Hepatocyte (in vitro differentiated cells): Measurements from ENCODE around the gene TWIST2. TPM values are rescaled to one million over a fixed set of nuclear protein-coding genes. Genes with fewer than 3 reads are reported as not detected.
A peak's percentile ranks its signal among the peaks of the same experiment; 100 is the strongest.

ENCODE experiments used
- DNase-seq: peaks from one replicate; pipeline ENCODE4 v3.0.0-alpha.2; 2016; ENCODE audit warnings: low spot score
- H2AFZ ChIP-seq: fragments of 200-600 bp; sonication (generic); 2 replicates; pipeline ENCODE4 v1.6.0; 2016; ENCODE audit warnings: antibody characterized with exemption, mild to moderate bottlenecking
- H3K27ac ChIP-seq: fragments of 200-600 bp; sonication (generic); 2 replicates; pipeline ENCODE4 v1.5.1; 2016; ENCODE audit warnings: mild to moderate bottlenecking
- H3K27me3 ChIP-seq: fragments of 200-600 bp; sonication (generic); 2 replicates; pipeline ENCODE4 v1.6.1; 2016
- H3K36me3 ChIP-seq: fragments of 200-600 bp; sonication (generic); replicated peaks from 2 replicates; pipeline ENCODE4 v1.5.1; 2016; ENCODE audit warnings: low read depth; ENCODE audit not compliant: insufficient read depth
- H3K4me1 ChIP-seq: fragments of 200-600 bp; sonication (generic); 2 replicates; pipeline ENCODE4 v1.5.1; 2016; ENCODE audit warnings: mild to moderate bottlenecking, moderate library complexity; ENCODE audit not compliant: insufficient read depth
- H3K4me2 ChIP-seq: fragments of 200-600 bp; sonication (generic); 2 replicates; pipeline ENCODE4 v1.6.0; 2016
- H3K4me3 ChIP-seq: fragments of 200-600 bp; sonication (generic); 2 replicates; pipeline ENCODE4 v1.5.1; 2016; ENCODE audit warnings: mild to moderate bottlenecking
- H3K79me2 ChIP-seq: fragments of 200-600 bp; sonication (generic); 2 replicates; pipeline ENCODE4 v1.6.0; 2017; ENCODE audit warnings: mild to moderate bottlenecking
- H3K9me2 ChIP-seq: fragments of 200-600 bp; sonication (generic); replicated peaks from 2 replicates; pipeline ENCODE4 v1.6.0; 2017; ENCODE audit warnings: mild to moderate bottlenecking; ENCODE audit not compliant: insufficient read depth
- H3K9me3 ChIP-seq: fragments of 200-600 bp; sonication (generic); 2 replicates; pipeline ENCODE4 v1.5.1; 2016; ENCODE audit warnings: low read depth, mild to moderate bottlenecking
- H4K20me1 ChIP-seq: fragments of 200-600 bp; sonication (generic); 2 replicates; pipeline ENCODE4 v1.6.0; 2016; ENCODE audit warnings: mild to moderate bottlenecking; ENCODE audit not compliant: insufficient read depth, poor library complexity, severe bottlenecking
- EZH2 ChIP-seq: fragments of 200-600 bp; sonication (generic); IDR thresholded peaks from 2 replicates; pipeline ENCODE4 v1.6.1; 2016; ENCODE audit warnings: antibody characterized with exemption, mild to moderate bottlenecking, borderline replicate concordance
- EZH2phosphoT487 ChIP-seq: fragments of 200-600 bp; sonication (generic); IDR thresholded peaks from one replicate; pipeline ENCODE4 v1.6.1; 2018; ENCODE audit warnings: antibody characterized with exemption, mild to moderate bottlenecking, low read depth, moderate library complexity; ENCODE audit not compliant: unreplicated experiment, severe bottlenecking
- WGBS: methylation state at CpG from one replicate; pipeline ENCODE4 v1.1.6; 2016; ENCODE audit warnings: low lambda C conversion rate; ENCODE audit errors: missing lambda C conversion rate; 5-methylcytosine and 5-hydroxymethylcytosine counted together
- polyA plus RNA-seq: library from polyadenylated mRNA; unstranded; fragments of >200 nt; fragmentation: Nextera tagmentation; extraction: Ambion mirVana; gene quantifications from 2 replicates; pipeline ENCODE4 v1.2.1, GENCODE V29; 2016
- total RNA-seq: library from RNA; depleted of rRNA; stranded (reverse); fragments of >200 nt; gene quantifications from 2 replicates; pipeline ENCODE4 v1.2.3, GENCODE V29; 2014
- TF ChIP-seq, protein P1 (sequence below): fragments of 200-600 bp; sonication (generic); IDR thresholded peaks from 2 replicates; pipeline ENCODE4 v1.5.1; 2016; ENCODE audit warnings: antibody characterized with exemption, mild to moderate bottlenecking; ENCODE audit not compliant: poor library complexity

Gene TWIST2
- total and polyA plus RNA-seq, 2 experiments from 2014 or later: 13.5 to 19.7 TPM

DNA sequence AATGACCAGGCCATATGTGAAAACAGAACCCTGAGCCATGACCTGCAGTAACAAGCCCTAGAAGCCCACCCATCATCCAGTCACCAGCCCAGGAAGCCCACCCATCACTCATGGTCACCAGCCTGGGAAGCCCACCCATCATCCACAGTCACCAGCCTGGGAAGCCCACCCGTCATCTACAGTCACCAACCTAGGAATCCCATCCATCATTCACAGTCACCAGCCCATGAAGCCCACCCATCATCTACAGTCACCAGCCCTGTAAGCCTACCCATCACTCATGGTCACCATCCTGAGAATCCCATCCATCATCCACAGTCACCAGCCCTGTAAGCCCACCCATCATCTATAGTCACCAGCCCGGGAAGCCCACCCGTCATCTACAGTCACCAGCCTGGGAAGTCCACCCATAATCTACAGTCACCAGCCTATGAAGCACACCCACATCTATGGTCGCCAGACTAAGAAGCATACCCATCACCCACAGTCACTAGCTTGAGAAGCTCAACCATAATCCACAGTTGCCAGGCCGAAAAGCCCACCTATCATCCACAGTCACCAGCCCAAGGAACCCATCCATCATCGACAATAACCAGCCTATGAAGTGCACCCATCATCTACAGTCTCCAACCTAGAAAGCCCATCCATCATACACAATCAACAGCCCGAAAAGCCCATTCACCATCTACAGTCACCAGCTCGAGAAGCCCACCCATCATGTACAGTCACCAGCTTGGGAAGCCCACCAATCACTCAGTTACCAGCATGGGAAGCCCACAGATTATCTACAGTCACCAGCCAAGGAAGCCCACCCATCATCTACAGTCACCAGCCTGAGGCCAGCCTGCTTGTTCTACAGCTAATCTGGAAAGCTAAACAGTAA lies 91.9 kb downstream of the TWIST2 start:
- H3K27me3 ChIP-seq: no peaks in the 10 kb centered on the region
- H4K20me1 ChIP-seq: no peaks in the 10 kb centered on the region
- no peaks in the 10 kb centered on the region for H3K79me2 ChIP-seq
- no peak overlapping the region for H3K27ac ChIP-seq
- 96% methylated on average over 8 of the region's 8 CpGs for WGBS
- H2AFZ ChIP-seq: no peak overlapping the region
- no peaks in the 10 kb centered on the region for H3K36me3 ChIP-seq
- H3K9me3 ChIP-seq: no peaks in the 10 kb centered on the region
- DNase-seq: no peak
- H3K4me1 ChIP-seq: no peaks in the 10 kb centered on the region
- no peaks in the 10 kb centered on the region for H3K9me2 ChIP-seq
- H3K4me2 ChIP-seq: no peak overlapping the region
- no peak overlapping the region for H3K4me3 ChIP-seq
- TF ChIP-seq EZH2phosphoT487: no peak
- TF ChIP-seq, protein P1, sequence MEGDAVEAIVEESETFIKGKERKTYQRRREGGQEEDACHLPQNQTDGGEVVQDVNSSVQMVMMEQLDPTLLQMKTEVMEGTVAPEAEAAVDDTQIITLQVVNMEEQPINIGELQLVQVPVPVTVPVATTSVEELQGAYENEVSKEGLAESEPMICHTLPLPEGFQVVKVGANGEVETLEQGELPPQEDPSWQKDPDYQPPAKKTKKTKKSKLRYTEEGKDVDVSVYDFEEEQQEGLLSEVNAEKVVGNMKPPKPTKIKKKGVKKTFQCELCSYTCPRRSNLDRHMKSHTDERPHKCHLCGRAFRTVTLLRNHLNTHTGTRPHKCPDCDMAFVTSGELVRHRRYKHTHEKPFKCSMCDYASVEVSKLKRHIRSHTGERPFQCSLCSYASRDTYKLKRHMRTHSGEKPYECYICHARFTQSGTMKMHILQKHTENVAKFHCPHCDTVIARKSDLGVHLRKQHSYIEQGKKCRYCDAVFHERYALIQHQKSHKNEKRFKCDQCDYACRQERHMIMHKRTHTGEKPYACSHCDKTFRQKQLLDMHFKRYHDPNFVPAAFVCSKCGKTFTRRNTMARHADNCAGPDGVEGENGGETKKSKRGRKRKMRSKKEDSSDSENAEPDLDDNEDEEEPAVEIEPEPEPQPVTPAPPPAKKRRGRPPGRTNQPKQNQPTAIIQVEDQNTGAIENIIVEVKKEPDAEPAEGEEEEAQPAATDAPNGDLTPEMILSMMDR: no peak
- TF ChIP-seq EZH2: no peak

DNA sequence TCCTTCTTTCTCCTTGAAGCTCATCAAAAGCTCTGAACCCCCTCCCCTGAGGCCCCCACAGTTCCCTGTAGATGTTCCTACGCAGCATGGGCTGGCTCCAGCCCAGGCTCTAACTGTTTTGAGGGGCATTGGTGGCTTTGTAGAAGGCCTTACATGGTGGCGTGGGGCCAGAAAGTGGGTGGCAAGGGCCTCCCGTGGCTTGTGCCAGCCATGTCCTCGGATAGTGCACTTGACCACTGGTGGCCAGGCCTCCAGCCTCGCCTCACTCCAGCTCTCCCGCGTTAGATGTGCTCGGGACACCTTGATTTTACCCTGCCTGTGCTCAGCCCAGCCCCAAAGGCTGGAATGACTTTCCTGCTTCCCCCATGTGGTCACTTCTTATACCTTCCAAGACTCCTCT lies 92.9 kb downstream of the TWIST2 start:
- 82% methylated on average over 8 of the region's 8 CpGs for WGBS

DNA sequence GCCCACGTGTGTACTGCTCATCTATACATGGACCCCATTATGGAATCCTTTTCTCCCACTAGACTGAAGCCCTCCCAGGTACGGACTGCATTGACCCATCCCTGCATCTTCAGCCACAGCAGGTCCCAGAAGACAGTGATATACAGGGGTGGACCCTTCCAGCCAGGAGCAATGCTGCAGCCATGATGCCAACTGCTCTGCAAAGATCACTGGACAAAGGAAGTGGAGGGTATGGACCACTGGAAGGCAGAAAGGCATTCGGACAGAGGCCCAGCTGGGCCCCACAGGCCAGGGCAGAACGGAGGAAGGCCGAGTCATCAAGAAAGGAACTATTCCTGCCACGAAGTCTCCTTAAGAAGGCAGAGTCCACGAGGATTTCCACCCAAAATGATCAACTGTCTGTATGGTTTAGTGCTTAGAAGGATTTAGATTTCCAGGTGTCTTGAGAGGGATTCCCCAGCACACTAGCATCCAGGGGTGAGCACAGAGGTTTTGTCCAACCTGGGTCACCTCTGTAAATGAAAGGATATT lies 93.4 kb downstream of the TWIST2 start:
- Histone ChIP-seq H3K4me2 (no peak overlapping the region), H3K9me2 (no peaks in the 10 kb centered on the region), H3K4me3 (no peak overlapping the region), H3K79me2 (no peaks in the 10 kb centered on the region), H2AFZ (no peak overlapping the region), H3K4me1 (peaks cover 5% of the 10 kb centered on the region), H3K27me3 (no peaks in the 10 kb centered on the region), H3K9me3 (no peaks in the 10 kb centered on the region), H3K27ac (no peak overlapping the region), H3K36me3 (no peaks in the 10 kb centered on the region), H4K20me1 (no peaks in the 10 kb centered on the region)
- peak; percentile 1 for DNase-seq
- TF ChIP-seq EZH2phosphoT487 (no peak), EZH2 (no peak)
- TF ChIP-seq, protein P1: no peak
- WGBS: 85% methylated on average over 7 of the region's 7 CpGs

More for the DNA sequence above, 92.9 kb downstream of the TWIST2 start:
- Histone ChIP-seq H3K4me1 (peaks cover under 1% of the 10 kb centered on the region), H3K9me3 (no peaks in the 10 kb centered on the region), H3K79me2 (no peaks in the 10 kb centered on the region), H3K27ac (no peak overlapping the region), H3K27me3 (no peaks in the 10 kb centered on the region), H3K36me3 (no peaks in the 10 kb centered on the region), H3K4me2 (no peak overlapping the region), H2AFZ (no peak overlapping the region), H3K4me3 (no peak overlapping the region), H4K20me1 (no peaks in the 10 kb centered on the region), H3K9me2 (no peaks in the 10 kb centered on the region)
- no peak for TF ChIP-seq EZH2phosphoT487
- TF ChIP-seq, protein P1: no peak
- no peak for TF ChIP-seq EZH2
- no peak for DNase-seq
